ENCODE data around the gene MAG.

The MAG gene

GRCh38 chr19:35320065-35320713 is 28.2 kb downstream of the MAG start:
- no peaks in the 10 kb centered on the region for H3K36me3 ChIP-seq (ENCODE audit: insufficient read depth, low read length)
- TF ChIP-seq EZH2phosphoT487 (IDR thresholded peaks at IDR 0.05; ENCODE audit: borderline replicate concordance) (no peak), CTCF (conservative IDR thresholded peaks at IDR 0.05; ENCODE audit: low read length) (no peak)
- H3K4me3 ChIP-seq (ENCODE audit: low read length, poor library complexity, severe bottlenecking): peak overlapping the region; percentile 54
- peak overlapping the region; percentile 51 for H3K4me2 ChIP-seq (ENCODE audit: low read depth, low read length, poor library complexity, severe bottlenecking)
- H3K4me1 ChIP-seq (ENCODE audit: insufficient read depth, low read length, poor library complexity, severe bottlenecking): peaks cover 37% of the 10 kb centered on the region
- no peaks in the 10 kb centered on the region for H3K79me2 ChIP-seq (ENCODE audit: insufficient read depth, low read length)
- peak overlapping the region; percentile 68 for H3K9ac ChIP-seq (ENCODE audit: low read depth, low read length, poor library complexity, severe bottlenecking)
- H4K20me1 ChIP-seq (ENCODE audit: insufficient read depth, low read length, poor library complexity, severe bottlenecking): no peaks in the 10 kb centered on the region
- no peaks in the 10 kb centered on the region for H3K27me3 ChIP-seq (ENCODE audit: insufficient read depth, low read length, poor library complexity, severe bottlenecking)
- peaks cover 8% of the 10 kb centered on the region for H3F3A ChIP-seq (ENCODE audit: low read depth)
- peaks cover 3% of the 10 kb centered on the region; the same call in 1 of the 2 replicates for H3K9me3 ChIP-seq (ENCODE audit: insufficient read depth, low read depth, low read length)
- no peaks in the 10 kb centered on the region for H3K9me2 ChIP-seq (replicated peaks; ENCODE audit: low read depth, low read length)
- peak overlapping the region; percentile 25 for H2AFZ ChIP-seq (ENCODE audit: low read length)

- Histone ChIP-seq H3K4me1 (ENCODE audit: insufficient read depth, low read length, poor library complexity, severe bottlenecking) (peaks cover 37% of the 10 kb centered on the region), H3K27me3 (ENCODE audit: insufficient read depth, low read length, poor library complexity, severe bottlenecking) (no peaks in the 10 kb centered on the region), H3K9me2 (replicated peaks; ENCODE audit: low read depth, low read length) (no peaks in the 10 kb centered on the region), H3K4me2 (ENCODE audit: low read depth, low read length, poor library complexity, severe bottlenecking) (no peak overlapping the region), H2AFZ (ENCODE audit: low read length) (no peak overlapping the region), H3F3A (ENCODE audit: low read depth) (peaks cover 9% of the 10 kb centered on the region), H3K9ac (ENCODE audit: low read depth, low read length, poor library complexity, severe bottlenecking) (peak overlapping the region; percentile 68), H3K4me3 (ENCODE audit: low read length, poor library complexity, severe bottlenecking) (no peak overlapping the region), H3K79me2 (ENCODE audit: insufficient read depth, low read length) (no peaks in the 10 kb centered on the region), H3K36me3 (ENCODE audit: insufficient read depth, low read length) (no peaks in the 10 kb centered on the region), H3K9me3 (ENCODE audit: insufficient read depth, low read depth, low read length) (peaks cover 3% of the 10 kb centered on the region; the same call in 1 of the 2 replicates), H4K20me1 (ENCODE audit: insufficient read depth, low read length, poor library complexity, severe bottlenecking) (no peaks in the 10 kb centered on the region)
- TF ChIP-seq EZH2phosphoT487 (IDR thresholded peaks at IDR 0.05; ENCODE audit: borderline replicate concordance) (no peak), CTCF (conservative IDR thresholded peaks at IDR 0.05; ENCODE audit: low read length) (no peak)
These were observed 29.3 kb downstream of the MAG start for GRCh38 chr19:35321291-35321690.

GRCh38 chr19:35322014-35322413 is 30.1 kb downstream of the MAG start:
- no peaks in the 10 kb centered on the region for H3K79me2 ChIP-seq (ENCODE audit: insufficient read depth, low read length)
- no peak for TF ChIP-seq EZH2phosphoT487 (IDR thresholded peaks at IDR 0.05; ENCODE audit: borderline replicate concordance)
- no peak for TF ChIP-seq CTCF (conservative IDR thresholded peaks at IDR 0.05; ENCODE audit: low read length)
- no peaks in the 10 kb centered on the region for H3K27me3 ChIP-seq (ENCODE audit: insufficient read depth, low read length, poor library complexity, severe bottlenecking)
- no peak overlapping the region for H3K4me3 ChIP-seq (ENCODE audit: low read length, poor library complexity, severe bottlenecking)
- no peak overlapping the region for H3K4me2 ChIP-seq (ENCODE audit: low read depth, low read length, poor library complexity, severe bottlenecking)
- H3K9me2 ChIP-seq (replicated peaks; ENCODE audit: low read depth, low read length): no peaks in the 10 kb centered on the region
- no peak overlapping the region for H2AFZ ChIP-seq (ENCODE audit: low read length)
- H3K9ac ChIP-seq (ENCODE audit: low read depth, low read length, poor library complexity, severe bottlenecking): no peak overlapping the region
- H4K20me1 ChIP-seq (ENCODE audit: insufficient read depth, low read length, poor library complexity, severe bottlenecking): no peaks in the 10 kb centered on the region
- peaks cover 3% of the 10 kb centered on the region; the same call in 1 of the 2 replicates for H3K9me3 ChIP-seq (ENCODE audit: insufficient read depth, low read depth, low read length)
- H3K4me1 ChIP-seq (ENCODE audit: insufficient read depth, low read length, poor library complexity, severe bottlenecking): peaks cover 37% of the 10 kb centered on the region
- peaks cover 9% of the 10 kb centered on the region for H3F3A ChIP-seq (ENCODE audit: low read depth)
- H3K36me3 ChIP-seq (ENCODE audit: insufficient read depth, low read length): no peaks in the 10 kb centered on the region
